Measurements from ENCODE around the gene AK5. TPM values are rescaled to one million over a fixed set of nuclear protein-coding genes. Genes with fewer than 3 reads are reported as not detected.

The AK5 gene
- 0.91 TPM for total RNA-seq (ENCODE audit: unreplicated experiment)
- long read RNA-seq, partial matches to known transcripts: 0 of 1 reads
- long read RNA-seq, other reads (novel, unspliced or antisense): 0 of 1 reads

- no peaks in the 10 kb centered on the region for H3K36me3 Mint-ChIP-seq (ENCODE audit: unreplicated experiment)
Observed at GRCh38 chr1:77281491-77282186, at the start of gene AK5. AK5 (plus strand) TSS chr1:77282019; CDS start chr1:77282314, 295 bp downstream.

GRCh38 chr1:77232829-77233228 is 49.0 kb upstream of the AK5 start:
- no peaks in the 10 kb centered on the region for H3K36me3 Mint-ChIP-seq (ENCODE audit: unreplicated experiment)
- no peaks in the 10 kb centered on the region for H3K9me3 Mint-ChIP-seq (ENCODE audit: unreplicated experiment)
- H3K27ac Mint-ChIP-seq (ENCODE audit: unreplicated experiment): no peak overlapping the region
- no peak for TF ChIP-seq CTCF (IDR thresholded peaks at IDR 0.05; ENCODE audit: partially characterized antibody, unreplicated experiment)
- H3K4me3 Mint-ChIP-seq (ENCODE audit: unreplicated experiment): no peak overlapping the region
- H3K4me1 Mint-ChIP-seq (ENCODE audit: low read depth, unreplicated experiment): no peaks in the 10 kb centered on the region
- DNase-seq: no peak
- peaks cover 2% of the 10 kb centered on the region for H3K27me3 Mint-ChIP-seq (ENCODE audit: unreplicated experiment)

More at GRCh38 chr1:77281491-77282186, at the start of gene AK5:
- H3K27me3 Mint-ChIP-seq (ENCODE audit: unreplicated experiment): peaks cover 11% of the 10 kb centered on the region
- peak within 1 kb of the TSS; percentile 39 for H3K27ac Mint-ChIP-seq (ENCODE audit: unreplicated experiment)
- H3K4me3 Mint-ChIP-seq (ENCODE audit: unreplicated experiment): peak within 1 kb of the TSS; percentile 80
- peaks cover 2% of the 10 kb centered on the region for H3K4me1 Mint-ChIP-seq (ENCODE audit: low read depth, unreplicated experiment)
- peak; percentile 73 for DNase-seq
- TF ChIP-seq CTCF (IDR thresholded peaks at IDR 0.05; ENCODE audit: partially characterized antibody, unreplicated experiment): no peak
- no peaks in the 10 kb centered on the region for H3K9me3 Mint-ChIP-seq (ENCODE audit: unreplicated experiment)

- peaks cover 2% of the 10 kb centered on the region for H3K27me3 Mint-ChIP-seq (ENCODE audit: unreplicated experiment)
- no peaks in the 10 kb centered on the region for H3K4me1 Mint-ChIP-seq (ENCODE audit: low read depth, unreplicated experiment)
- no peak for DNase-seq
- H3K36me3 Mint-ChIP-seq (ENCODE audit: unreplicated experiment): no peaks in the 10 kb centered on the region
- TF ChIP-seq CTCF (IDR thresholded peaks at IDR 0.05; ENCODE audit: partially characterized antibody, unreplicated experiment): no peak
- no peak overlapping the region for H3K4me3 Mint-ChIP-seq (ENCODE audit: unreplicated experiment)
- H3K9me3 Mint-ChIP-seq (ENCODE audit: unreplicated experiment): no peaks in the 10 kb centered on the region
- H3K27ac Mint-ChIP-seq (ENCODE audit: unreplicated experiment): no peak overlapping the region
Observed at GRCh38 chr1:77234096-77234495, 47.7 kb upstream of the AK5 start.

- Mint-ChIP-seq H3K36me3 (ENCODE audit: unreplicated experiment) (no peaks in the 10 kb centered on the region), H3K4me3 (ENCODE audit: unreplicated experiment) (no peak overlapping the region), H3K9me3 (ENCODE audit: unreplicated experiment) (no peaks in the 10 kb centered on the region), H3K27ac (ENCODE audit: unreplicated experiment) (no peak overlapping the region), H3K27me3 (ENCODE audit: unreplicated experiment) (peaks cover 2% of the 10 kb centered on the region), H3K4me1 (ENCODE audit: low read depth, unreplicated experiment) (no peaks in the 10 kb centered on the region)
- no peak for TF ChIP-seq CTCF (IDR thresholded peaks at IDR 0.05; ENCODE audit: partially characterized antibody, unreplicated experiment)
- DNase-seq: no peak
Observed at GRCh38 chr1:77234943-77235342, 46.9 kb upstream of the AK5 start.

- Mint-ChIP-seq H3K36me3 (ENCODE audit: unreplicated experiment) (no peaks in the 10 kb centered on the region), H3K9me3 (ENCODE audit: unreplicated experiment) (no peaks in the 10 kb centered on the region), H3K27ac (ENCODE audit: unreplicated experiment) (no peak overlapping the region), H3K4me1 (ENCODE audit: low read depth, unreplicated experiment) (no peaks in the 10 kb centered on the region), H3K4me3 (ENCODE audit: unreplicated experiment) (no peak overlapping the region), H3K27me3 (ENCODE audit: unreplicated experiment) (no peaks in the 10 kb centered on the region)
- DNase-seq: no peak
- TF ChIP-seq CTCF (IDR thresholded peaks at IDR 0.05; ENCODE audit: partially characterized antibody, unreplicated experiment): no peak
Observed at GRCh38 chr1:77238462-77238861, 43.4 kb upstream of the AK5 start.

Measured in glutamatergic neuron (in vitro differentiated cells).